Middle frontal gyrus (tissue), 1 donor: ENCODE results near the gene GMIP.
"Not testable (repeated sequence)": the region's sequence is repeated elsewhere in the genome, so short reads cannot be mapped to it uniquely, and the experiment has no call there.

ENCODE experiments used
- DNase-seq: peaks from one replicate; pipeline ENCODE4 v3.0.0-alpha.2; 2015; ENCODE audit warnings: low spot score; ENCODE audit errors: extremely low spot score

The GMIP gene

DNA sequence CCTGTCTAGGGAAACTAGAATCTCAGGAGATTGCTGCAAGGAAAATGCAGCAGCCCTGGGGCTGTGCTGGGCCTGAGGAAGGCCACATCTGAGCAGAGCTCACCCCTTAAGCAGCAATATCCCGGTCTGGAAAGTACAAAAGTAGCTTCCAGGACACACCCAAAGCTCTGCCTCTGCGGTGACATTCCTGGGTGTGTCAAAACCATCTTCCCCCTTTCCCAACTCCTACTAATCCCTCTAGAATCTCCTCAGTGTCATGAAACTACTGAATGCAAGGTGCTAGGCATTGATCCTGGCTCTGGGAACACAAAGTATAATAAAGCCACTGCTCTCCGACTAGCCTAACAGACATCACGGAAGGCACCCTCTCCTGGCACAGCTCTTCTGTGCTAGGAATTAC is 30.0 kb downstream of the GMIP start:
- no peak for DNase-seq

DNA sequence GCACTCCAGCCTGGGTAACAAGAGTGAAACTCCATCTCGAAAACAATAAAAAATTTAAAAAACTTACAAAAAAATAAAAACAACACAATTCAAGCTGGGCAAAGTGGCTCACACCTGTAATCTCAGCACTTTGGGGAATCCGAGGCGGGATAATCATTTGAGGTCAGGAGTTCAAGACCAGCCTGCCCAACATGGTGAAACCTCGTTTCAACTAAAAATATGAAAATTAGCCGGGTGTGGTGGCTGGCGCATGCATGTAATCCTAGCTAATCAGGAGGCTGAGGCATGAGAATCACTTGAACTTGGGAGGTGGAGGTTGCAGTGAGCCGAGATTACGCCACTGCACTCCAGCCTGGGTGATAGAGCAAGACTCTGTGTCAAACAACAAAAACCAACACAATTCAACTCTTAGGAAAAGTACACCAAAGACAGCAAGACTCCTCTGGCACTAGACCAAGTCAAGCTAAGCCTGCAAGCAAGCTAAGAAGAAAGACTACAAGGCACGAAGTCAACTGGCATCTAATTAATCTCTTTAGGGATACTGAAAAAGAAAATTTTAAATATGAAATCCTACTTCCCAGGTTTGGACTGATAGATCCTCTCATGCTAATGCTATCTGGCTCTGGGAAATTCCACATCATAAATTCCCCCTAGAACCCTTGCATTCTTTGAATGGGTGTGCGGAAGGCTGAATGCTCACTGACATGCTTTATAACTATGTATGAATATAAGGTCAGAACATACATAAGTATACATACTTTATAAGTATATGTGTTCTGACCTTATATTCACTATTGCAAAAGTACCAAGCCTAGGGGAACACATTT is 32.9 kb downstream of the GMIP start:
- no peak for DNase-seq

DNA sequence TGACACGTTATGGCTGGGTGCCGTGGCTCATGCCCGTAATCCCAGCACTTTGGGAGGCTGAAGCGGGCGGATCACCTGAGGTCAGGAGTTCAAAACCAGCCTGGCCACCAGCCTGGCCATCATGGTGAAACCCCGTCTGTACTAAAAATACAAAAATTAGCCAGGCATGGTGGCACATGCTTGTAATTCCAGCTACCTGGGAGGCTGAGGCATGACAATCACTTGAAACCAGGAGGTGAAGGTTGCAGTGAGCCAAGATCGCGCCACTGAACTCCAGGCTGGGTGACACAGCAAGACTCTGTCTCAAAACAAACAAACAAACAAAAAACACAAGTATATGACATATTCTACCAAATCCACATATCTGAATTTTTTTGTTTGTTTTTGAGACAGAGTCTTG is 36.8 kb downstream of the GMIP start:
- not testable (repeated sequence) for DNase-seq

DNA sequence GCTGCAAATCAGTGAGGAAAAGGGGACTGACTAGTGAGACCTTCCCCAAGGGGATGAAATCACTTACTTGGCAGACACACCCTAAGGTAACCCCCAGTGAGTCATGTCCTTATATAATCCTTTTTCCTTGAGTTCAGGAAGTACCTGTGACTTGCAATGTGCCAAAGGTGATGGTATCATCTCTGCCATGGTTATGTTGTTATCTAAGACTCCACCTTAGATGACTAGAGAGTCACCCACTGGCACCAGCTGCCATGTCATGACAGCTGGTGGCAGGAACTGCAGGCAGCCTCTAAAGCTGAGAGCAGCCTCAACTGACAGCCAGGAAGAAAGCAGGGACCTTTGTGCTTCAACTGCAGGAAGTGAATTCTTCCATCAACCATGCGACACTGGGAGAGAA is 37.4 kb downstream of the GMIP start:
- DNase-seq: no peak

DNA sequence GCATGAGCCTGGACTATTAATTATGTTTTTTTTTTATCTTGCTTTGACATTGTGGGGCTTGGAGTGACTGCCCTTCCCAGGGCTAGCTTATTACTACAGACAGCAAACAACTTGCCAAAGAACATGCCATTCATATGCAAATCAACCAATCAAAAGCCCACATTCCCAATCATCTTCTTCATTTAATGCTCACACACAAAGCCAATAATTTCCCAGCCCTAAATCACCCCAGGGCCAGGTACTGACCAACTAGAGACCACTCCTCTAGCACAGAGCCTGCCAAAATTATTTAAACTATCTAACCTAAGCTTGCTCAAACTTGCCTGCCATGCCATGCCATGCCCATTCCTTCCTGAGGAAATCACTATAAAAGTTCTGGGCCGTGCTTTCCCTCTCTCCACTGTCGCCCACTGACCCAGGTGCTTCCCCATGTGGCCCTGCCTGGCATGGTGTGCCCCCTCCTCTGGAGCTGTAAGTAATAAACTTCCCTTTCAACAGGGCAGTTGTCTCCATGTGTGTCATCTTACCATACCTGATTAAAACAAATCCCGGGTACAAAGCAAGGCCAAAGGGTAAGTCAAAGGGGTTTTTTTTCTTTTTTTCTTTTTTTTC is 40.6 kb downstream of the GMIP start:
- DNase-seq: no peak

DNA sequence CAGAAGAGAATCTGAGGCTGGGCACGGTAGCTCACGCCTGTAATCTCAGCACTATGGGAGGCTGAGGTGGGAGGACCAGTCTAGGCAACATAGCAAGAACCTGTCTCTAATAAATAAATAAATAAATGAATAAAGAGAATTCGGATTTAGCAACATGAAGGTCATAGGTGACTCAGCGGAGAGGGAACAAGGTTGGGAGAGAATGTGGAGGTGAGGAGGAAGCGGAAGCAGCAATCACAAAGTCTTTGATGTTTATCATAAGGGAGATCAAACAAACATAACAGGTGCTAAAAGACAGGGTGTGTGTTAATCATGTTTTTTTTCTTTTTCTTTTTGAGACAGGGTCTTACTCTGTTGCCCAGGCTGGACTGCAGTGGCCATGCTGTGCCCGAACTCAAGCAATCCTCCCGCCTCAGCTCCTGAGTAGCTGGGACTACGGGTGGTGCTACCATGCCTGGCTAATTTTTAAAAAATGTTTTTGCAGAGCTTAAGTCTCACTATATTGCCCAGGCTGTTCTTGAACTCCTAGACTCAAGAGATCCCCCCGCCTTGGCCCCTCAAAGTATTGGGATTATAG is 41.2 kb downstream of the GMIP start:
- no peak for DNase-seq

DNA sequence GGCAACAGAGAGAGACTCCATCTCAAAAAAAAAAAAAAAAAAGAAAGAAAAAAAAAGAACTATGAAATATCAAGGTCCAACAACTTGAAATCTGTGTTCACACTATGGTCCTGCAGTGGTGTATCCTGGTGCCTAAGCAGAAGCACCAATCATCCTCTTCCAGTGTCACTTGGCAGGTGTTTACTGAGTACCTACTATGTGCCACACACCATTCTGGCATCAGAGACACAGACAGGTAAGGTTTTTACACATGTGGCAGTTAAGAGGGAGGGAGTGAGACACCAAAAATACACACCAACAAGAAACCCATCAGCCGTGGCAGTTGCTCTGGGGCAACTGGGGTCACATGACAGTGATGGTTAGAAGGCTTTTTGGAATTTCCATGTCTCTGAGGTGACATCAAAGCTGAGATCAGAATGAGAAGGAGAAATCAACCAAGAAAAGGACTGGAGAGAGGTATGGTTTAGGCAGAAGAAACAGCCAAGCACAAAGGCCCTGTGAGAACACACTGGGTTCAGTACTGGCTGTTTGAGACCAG is 42.6 kb downstream of the GMIP start:
- DNase-seq: no peak

DNA sequence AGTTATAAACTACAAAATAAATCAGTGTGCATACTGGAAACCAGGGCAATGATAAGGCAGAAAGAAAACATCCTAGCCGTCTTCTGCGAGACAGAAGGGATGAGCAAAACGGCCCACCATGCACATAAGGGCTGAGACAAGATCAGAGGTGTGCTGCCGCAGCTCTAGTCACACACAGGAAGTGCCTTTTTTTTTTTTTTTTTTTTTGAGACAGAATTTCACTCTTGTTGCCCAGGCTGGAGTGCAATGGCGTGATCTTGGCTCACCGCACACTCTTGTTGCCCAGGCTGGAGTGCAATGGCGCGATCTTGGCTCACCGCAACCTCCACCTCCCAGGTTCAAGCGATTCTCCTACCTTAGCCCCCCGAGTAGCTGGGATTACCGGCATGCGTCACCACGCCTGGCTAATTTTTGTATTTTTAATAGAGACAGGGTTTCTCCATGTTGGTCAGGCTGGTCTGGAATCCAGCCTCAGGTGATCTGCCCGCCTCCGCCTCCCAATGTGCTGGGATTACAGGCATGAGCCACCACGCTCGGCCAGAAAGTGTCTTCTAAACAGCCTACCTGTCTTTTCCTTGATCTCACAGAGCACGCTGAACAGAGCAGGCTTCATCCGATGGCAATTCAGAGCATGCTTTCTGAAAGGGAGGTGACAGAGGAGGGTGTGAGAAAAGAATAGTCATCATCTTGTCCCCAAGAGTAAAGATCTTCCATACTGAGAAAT is 44.6 kb downstream of the GMIP start:
- not testable (repeated sequence) for DNase-seq

DNA sequence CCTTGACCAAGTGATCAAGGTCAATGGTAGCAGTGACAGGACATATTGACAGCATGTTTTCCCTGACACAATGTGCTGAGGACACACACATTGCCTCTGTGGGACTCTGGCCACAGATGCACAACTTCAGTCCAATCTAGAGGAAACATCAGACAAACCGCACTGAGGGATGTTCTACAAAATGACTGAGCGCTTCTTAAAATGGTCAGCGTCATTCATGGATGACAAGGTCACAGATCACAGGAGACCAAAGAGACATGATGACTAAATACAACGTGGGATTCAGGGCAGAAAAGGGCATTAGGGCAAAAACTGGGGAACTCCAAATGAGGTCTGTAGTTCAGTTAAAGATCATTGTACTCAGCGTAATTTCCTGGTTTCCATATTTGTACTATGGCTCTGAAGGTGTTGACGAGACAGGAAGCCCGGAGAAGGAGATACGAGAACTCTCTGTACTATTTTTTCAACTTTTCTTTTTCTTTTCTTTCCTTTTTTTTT is 45.6 kb downstream of the GMIP start:
- DNase-seq: no peak

DNA sequence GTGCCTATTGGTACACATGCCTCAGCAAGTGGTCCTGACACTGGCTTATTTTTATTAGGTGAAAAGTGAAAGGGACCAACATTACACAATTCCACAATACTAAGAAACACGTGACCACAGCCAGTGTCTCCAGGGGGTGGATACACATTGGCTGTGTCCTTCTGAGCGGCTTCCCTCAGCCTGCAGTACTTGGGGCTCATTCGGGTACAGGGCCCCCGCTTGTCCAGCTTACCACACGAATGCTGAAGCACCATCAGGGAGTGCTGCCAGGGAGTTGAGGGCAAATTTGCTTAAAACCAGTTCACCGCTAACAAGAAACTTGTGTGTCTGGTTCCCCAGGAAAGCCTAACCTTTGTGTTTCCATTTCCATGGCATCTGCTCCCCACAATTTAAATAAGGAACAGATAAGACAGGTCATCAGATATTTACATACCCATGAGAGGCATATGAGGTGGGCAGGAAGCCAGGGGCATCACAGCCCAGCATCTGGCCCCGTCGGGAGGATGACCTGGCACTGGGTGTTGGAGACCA is 48.2 kb downstream of the GMIP start:
- DNase-seq: no peak

DNA sequence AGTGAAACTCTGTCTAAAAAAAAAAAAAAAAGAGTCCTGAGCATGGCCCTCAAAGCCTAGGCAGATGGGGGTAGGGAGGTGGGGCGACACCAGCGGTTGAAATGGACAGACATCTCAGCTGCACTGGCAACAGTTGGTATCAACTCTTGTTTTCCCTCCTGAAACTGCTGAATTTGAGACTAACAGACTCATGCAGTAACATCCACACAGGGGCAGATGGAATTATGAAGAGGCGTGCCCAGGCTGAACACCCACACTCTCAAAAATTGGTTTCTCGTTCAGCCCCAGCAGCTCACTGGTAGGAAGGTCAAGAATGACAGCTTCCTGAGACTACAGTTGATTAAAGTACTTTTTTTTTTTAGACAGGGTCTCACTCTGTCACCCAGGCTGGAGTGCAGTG is 49.1 kb downstream of the GMIP start:
- no peak for DNase-seq

DNA sequence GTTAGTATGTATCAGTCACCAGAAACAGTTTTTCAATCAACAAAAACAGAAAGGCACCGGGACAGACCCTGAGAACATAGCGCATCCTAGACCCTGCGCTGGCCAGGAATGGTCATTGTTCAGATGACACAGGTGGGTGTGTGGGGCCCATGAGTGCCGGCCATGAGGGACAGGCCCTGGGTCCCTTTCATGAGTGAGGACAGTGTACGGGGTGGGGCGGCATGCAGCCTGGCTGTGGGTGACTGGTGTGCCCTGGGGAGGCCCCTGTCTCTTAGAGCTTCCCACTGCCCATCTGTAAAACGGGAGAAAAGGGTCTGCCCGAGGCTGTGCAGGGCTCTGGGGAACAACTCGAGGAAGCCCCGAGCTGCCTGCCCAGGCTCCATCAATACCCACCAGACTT is 50.8 kb downstream of the GMIP start:
- DNase-seq: no peak

DNA sequence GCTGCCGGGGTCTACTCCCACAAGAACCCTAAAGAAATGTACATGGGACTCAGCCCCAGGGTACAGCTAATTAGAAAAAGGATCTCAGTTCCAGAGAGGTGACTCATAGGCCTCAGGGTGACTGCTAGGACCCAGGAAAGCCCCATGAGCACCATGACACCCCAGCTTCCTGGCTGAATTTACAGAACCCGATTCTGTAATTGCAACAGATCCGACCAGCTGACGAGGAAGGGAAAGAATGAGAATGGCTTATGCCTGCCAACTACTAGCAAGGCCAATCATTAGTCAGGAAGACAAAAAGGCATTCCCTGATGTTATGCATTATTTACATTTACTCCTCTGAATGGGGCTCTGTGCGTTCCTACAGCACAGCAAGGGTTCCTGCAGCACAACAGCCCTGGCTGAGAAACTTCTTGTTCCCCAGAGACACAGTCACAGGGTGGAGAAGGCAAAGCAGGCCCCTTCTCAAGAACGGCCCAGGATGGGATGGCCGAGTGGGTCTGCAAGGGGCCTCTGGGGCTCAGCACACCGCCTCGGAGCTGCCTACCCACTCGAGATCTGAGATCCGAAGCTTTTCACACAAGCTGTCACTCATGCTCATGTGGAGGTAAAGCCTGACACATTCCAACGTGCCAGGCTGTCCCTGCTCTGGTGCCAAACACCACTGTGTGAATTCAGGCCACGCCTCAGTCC is 52.2 kb downstream of the GMIP start:
- no peak for DNase-seq

DNA sequence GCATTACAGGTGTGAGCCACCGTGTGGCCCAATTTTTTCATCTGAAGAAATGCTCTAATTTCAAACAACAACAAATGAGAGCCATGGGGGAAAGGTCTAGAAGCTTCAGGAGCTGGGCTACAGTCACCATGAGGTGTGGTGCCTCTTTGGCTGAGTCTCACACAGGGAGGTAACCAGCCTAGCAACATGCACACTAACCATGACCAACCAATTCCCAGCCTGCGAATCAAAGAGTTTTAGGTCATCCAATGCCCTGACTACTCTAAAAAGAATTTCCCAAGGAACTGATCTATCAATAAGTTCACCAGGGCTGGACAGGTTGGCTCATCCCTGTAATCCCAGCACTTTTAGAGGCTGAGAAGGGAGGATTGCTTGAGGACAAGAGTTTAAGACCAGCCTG is 54.9 kb downstream of the GMIP start:
- DNase-seq: no peak

DNA sequence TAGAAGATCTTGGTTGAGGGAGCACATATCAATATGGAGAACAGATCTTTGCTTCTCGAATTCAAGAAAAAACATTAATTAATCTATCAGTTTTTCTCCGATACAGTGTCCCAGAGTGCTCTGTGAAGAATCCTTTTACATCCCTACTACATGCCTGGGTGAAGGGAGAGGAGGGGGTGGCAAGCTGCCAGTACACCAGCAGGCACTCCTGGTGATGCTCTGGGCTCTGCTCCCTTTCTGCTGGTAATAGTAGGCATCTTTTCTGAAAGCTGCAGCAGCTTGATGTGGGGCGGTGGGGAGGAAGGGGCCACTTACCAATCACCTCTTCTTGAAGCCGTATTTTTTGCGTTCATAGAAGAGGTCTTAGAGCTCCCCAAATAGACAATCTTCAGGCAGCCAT is 55.7 kb downstream of the GMIP start:
- DNase-seq: no peak

DNA sequence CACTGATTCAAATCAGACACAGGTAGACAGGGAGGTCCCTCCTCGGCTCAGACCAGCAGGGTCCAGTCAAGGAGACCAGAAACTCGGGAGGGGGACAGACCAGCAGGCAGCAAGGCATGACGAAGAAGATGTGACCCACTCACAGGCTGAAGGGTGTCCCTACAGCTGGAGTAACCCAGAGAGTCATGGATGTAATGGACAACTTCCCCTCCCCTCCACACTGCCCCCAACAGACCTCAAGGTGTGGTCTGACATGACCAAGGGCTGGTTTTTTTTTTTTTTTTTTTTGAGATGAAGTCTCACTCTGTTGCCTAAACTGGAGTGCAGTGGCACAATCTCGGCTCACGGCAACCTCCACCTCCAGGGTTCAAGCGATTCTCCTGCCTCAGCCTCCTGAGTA is 59.1 kb downstream of the GMIP start:
- DNase-seq: no peak

DNA sequence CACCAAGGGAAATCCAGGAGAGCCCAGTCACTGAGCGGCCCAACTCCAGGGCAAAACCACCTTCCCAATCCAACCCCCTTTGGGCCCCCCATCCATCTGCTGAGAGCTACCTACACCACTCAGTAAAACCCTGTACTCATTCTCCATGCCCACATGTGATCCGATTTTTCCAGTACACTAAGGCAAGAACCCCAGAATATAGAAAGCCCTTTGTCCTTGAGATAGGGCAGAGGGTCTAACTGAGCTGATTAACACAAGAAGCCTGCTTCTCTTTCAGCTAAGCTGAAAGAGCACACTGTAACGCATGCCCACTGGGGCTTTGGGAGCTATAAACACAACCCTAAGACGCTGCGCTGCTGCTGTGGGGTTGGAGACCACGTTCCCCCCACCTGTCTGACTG is 61.0 kb downstream of the GMIP start:
- DNase-seq: no peak

DNA sequence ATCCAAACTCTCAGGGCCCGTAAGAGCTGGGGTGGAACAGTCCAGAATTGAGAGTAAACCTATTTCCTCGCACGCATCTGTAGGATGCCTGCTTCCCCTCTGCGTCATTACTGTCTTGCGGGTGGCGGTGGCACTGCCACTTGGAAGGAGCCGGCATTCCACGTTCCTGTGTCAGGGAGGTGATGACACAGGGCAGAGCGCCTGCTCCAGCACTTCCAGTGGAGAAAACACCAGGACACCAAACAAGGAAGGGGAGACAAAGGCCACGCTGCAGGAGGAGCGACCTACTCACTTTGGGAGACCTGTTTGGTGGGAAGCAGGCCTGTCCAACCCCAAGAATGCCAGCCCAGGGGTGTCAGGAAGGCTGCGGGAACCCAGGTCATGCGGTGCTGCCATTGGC is 62.1 kb downstream of the GMIP start:
- DNase-seq: no peak

DNA sequence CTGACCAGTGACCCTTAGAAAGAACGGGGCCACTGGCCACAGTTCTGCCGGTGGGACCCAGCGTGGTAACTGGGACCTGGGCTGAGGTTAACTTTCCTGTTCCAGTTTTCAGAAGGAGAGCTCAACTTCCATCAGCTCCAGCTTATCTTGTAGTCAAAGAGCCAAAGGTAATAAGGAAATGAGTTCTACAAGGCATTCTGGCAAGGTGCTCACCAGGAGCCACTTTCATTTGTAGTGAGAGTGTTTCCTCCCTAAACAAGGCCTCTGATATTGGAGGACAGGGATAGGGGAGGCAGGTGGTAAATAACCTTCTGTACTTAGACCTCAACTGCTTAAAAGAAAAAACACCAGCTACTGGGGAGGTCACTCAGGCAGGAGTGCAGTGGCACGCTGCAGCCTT is 63.0 kb downstream of the GMIP start:
- DNase-seq: no peak

DNA sequence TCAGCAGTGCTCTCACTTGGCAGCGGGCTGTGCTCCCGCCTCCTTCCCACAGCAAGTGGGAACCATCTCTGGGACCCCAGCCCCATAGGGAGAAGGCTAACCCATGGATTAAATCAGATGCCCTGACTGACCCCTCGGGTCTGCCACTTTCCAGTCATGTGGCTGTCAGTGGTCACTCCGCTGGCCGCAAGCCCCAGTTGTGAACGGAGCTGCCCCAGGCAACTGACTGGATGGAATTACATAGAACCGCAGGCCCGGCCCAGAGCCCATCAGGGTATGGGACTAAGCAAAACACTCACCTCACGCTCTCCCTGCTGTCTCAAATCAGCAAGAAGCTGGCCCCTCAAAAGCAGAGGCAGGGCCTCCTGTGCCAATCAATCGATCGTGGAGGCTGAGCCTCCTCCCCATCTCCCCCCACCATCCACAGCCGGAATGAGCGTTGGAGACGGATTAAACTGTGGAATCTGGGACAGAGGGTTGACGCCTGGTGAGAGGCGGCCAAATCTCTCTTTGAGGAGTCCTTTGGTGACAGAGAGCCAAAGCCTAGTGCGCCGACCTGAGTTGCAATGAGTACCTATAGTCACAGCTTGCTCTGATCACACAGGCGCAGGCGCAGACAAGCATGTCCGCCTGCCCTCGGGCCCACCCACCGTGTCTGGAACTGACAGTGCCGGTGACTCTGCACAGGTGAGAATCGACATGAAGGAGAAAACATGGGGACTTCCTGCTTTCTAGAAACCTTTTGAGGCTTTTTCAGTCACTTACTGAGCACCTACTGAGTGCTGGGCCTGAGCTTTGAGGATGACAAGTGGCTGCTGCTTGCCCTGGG is 63.7 kb downstream of the GMIP start:
- no peak for DNase-seq
